C4-2B (cell line): Measurements from ENCODE around the gene FAM83B.

ENCODE experiments used
- ZFX ChIP-seq: fragments of 450-650 bp; IDR thresholded peaks from 2 replicates; pipeline ENCODE4 v1.6.1; 2017
- TF ChIP-seq, protein P1 (sequence below): fragments of 450-650 bp; conservative IDR thresholded peaks from 2 replicates; pipeline ENCODE4 v1.5.1; 2017; ENCODE audit warnings: mild to moderate bottlenecking

DNA sequence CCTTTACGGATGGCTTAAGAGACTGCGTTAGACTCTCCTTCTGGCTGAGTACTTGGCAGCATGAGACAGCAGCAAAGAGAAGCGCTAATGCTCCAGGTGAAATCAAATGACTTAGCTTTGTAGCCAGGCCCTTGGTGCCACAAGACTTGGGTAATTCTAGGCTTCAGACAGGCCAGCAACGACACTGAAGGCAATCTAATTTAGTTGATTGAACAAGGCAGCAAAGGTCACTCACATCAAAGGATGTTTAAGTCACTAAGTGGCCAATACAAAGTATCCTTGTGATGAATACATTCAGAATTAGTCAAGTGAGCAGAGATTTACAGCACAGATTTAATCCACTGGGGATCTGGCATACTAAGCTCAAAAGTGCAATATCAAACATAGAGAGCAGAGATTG is 113.2 kb downstream of the FAM83B start:
- TF ChIP-seq, protein P1, sequence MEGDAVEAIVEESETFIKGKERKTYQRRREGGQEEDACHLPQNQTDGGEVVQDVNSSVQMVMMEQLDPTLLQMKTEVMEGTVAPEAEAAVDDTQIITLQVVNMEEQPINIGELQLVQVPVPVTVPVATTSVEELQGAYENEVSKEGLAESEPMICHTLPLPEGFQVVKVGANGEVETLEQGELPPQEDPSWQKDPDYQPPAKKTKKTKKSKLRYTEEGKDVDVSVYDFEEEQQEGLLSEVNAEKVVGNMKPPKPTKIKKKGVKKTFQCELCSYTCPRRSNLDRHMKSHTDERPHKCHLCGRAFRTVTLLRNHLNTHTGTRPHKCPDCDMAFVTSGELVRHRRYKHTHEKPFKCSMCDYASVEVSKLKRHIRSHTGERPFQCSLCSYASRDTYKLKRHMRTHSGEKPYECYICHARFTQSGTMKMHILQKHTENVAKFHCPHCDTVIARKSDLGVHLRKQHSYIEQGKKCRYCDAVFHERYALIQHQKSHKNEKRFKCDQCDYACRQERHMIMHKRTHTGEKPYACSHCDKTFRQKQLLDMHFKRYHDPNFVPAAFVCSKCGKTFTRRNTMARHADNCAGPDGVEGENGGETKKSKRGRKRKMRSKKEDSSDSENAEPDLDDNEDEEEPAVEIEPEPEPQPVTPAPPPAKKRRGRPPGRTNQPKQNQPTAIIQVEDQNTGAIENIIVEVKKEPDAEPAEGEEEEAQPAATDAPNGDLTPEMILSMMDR = no peak
- TF ChIP-seq ZFX = no peak
